ENCODE data around the gene FTL. TPM values are rescaled to one million over a fixed set of nuclear protein-coding genes. Genes with fewer than 3 reads are reported as not detected.

The FTL gene
- total and polyA plus RNA-seq, 2 donors (not counting 3 experiments of a cell fraction or from before 2014, with no cell fraction given): 1,937 to 2,748 TPM

DNA sequence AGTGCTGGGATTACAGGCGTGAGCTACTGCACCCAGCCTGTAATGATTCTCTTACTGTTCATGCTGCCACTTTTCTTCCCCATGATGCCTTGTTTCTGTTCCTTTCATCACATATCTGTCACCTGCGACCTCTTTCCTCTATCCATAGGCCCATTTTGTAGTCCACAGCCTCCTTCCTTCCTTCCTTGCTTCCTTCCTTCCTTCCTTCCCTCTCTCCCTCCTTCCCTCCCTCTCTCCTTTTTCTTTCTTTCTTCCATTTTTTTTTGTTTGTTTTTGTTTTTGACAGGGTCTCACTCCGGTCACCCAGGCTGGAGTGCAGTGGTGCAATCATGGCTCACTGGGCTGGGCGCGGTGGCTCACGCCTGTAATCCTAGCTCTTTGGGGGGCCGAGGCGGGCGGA lies 23.8 kb downstream of the FTL start:
- FAIRE-seq (no peak), DNase-seq (ENCODE audit: low read depth, low spot score) (no peak)
- H3K36me3 ChIP-seq (ENCODE audit: control insufficient read depth in 2 of 2, extremely low read depth in 1 of 2, insufficient read depth in 2 of 2, low read length in 2 of 2): peaks cover 0 to 9% of the 10 kb centered on the region in 2 experiments
- TF ChIP-seq JUN (IDR thresholded peaks at IDR 0.05; ENCODE audit: borderline replicate concordance, insufficient read depth, insufficient read length, low read depth) (no peak), GATA2 (IDR thresholded peaks at IDR 0.05; ENCODE audit: insufficient read depth, insufficient read length, low read depth, low read length) (no peak), EZH2 (IDR thresholded peaks at IDR 0.05; ENCODE audit: borderline replicate concordance, low read depth, low read length, severe bottlenecking) (no peak), POLR2A (IDR thresholded peaks at IDR 0.05; ENCODE audit: low read depth, low read length) (no peak), MYC (IDR thresholded peaks at IDR 0.05; ENCODE audit: low read depth, low read length) (no peak), POLR2AphosphoS5 (IDR thresholded peaks at IDR 0.05; ENCODE audit: insufficient read depth, low read depth, low read length) (no peak), FOS (IDR thresholded peaks at IDR 0.05; ENCODE audit: borderline replicate concordance, insufficient read depth, low read length) (no peak)
- TF ChIP-seq, protein P1, sequence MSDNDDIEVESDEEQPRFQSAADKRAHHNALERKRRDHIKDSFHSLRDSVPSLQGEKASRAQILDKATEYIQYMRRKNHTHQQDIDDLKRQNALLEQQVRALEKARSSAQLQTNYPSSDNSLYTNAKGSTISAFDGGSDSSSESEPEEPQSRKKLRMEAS (IDR thresholded peaks at IDR 0.05; ENCODE audit: insufficient read depth, insufficient read length): no peak
- TF ChIP-seq, protein P2, sequence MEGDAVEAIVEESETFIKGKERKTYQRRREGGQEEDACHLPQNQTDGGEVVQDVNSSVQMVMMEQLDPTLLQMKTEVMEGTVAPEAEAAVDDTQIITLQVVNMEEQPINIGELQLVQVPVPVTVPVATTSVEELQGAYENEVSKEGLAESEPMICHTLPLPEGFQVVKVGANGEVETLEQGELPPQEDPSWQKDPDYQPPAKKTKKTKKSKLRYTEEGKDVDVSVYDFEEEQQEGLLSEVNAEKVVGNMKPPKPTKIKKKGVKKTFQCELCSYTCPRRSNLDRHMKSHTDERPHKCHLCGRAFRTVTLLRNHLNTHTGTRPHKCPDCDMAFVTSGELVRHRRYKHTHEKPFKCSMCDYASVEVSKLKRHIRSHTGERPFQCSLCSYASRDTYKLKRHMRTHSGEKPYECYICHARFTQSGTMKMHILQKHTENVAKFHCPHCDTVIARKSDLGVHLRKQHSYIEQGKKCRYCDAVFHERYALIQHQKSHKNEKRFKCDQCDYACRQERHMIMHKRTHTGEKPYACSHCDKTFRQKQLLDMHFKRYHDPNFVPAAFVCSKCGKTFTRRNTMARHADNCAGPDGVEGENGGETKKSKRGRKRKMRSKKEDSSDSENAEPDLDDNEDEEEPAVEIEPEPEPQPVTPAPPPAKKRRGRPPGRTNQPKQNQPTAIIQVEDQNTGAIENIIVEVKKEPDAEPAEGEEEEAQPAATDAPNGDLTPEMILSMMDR (IDR thresholded peaks at IDR 0.05; ENCODE audit: extremely low read depth in 1 of 2, insufficient read depth in 1 of 2, low read depth in 1 of 2, low read length in 2 of 2): no peak
- dilution Hi-C loops (cut with MboI; ENCODE audit: extremely low pct_ligation_motif_present, low sequenced_read_pairs) (no loop called here), intact Hi-C loops (cut with micrococcal nuclease) (no loop called here)
- peaks cover 26% of the 10 kb centered on the region for H3K79me2 ChIP-seq (ENCODE audit: control insufficient read depth, insufficient read depth, low read length)
- H3K27ac ChIP-seq (ENCODE audit: insufficient read depth, low read depth, low read length): no peak overlapping the region
- BruUV-seq (replicated peaks): no TSS peak
- peaks cover 7% of the 10 kb centered on the region for H3K4me1 ChIP-seq (ENCODE audit: control insufficient read depth, extremely low read depth, insufficient read depth, low read length)
- H3K27me3 ChIP-seq (ENCODE audit: control insufficient read depth in 2 of 2, insufficient read depth in 2 of 2, low read length in 2 of 2): no peaks in the 10 kb centered on the region
- H3K9me1 ChIP-seq (replicated peaks; ENCODE audit: control insufficient read depth, extremely low read depth, insufficient read depth, low read length): no peaks in the 10 kb centered on the region
- POLR2A ChIA-PET: no interaction called here
- no peak overlapping the region for H2AFZ ChIP-seq (ENCODE audit: low read depth, low read length)
- H3K4me3 ChIP-seq (replicated peaks in 1 of 3; ENCODE audit: insufficient read depth in 1 of 3, low read depth in 1 of 3, low read length in 3 of 3): no peak overlapping the region
- no peak overlapping the region for H3K9ac ChIP-seq (replicated peaks; ENCODE audit: extremely low read depth, insufficient read depth, low read length)
- no peak overlapping the region for H3K4me2 ChIP-seq (ENCODE audit: insufficient read depth, low read length)
- H3K9me3 ChIP-seq (replicated peaks; ENCODE audit: control insufficient read depth, insufficient read depth, low read length): no peaks in the 10 kb centered on the region
- CTCF ChIA-PET: no interaction called here
- no peaks in the 10 kb centered on the region for H4K20me1 ChIP-seq (replicated peaks; ENCODE audit: control insufficient read depth, extremely low read depth, insufficient read depth, low read length)
